GM18870 (cell line): Measurements from ENCODE around the gene CDR2L.
"Not testable (repeated sequence)": the region's sequence is repeated elsewhere in the genome, so short reads cannot be mapped to it uniquely, and the experiment has no call there.

Experiments used
- ATAC-seq: cut with Tn5 transposase; IDR thresholded peaks from one replicate; pipeline ENCODE4 v1.9.1; 2021; ENCODE audit warnings: moderate library complexity; ENCODE audit not compliant: unreplicated experiment

Gene CDR2L

GRCh38 chr17:74979408-74980146 is 7.9 kb upstream of the CDR2L start:
- no peak for ATAC-seq

DNA sequence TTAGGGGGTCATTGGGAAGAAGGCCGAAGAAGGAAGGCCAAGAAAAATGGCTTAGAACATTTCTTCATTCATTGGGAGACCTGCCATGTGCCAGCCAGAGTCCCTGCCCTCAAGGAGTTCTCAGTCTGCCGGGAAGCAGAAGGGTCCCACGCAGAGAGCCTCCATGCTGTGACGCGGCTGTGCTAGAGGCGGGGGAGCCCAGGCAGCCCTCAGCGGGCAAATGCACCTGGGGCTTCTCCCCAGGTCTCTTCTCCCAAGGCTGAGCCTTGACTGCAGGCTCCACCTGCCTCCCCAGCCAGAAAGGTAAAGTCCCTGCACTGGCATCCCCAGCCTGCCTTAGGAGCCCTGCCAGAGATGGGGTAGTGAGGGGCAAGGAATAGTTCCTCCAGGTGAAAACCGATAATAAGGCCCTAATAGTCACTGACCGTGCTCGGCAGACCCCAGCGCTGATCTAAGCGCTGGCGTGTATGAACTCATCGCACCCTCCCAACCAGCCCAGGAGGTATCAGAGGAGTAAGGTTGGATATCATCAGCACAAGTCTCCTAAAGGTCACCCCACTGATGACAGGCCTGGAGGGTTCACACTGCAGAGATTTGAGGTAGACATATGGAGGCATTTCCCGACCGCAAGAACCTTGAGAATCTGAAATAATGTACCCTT is 6.0 kb upstream of the CDR2L start:
- no peak for ATAC-seq

- no peak for ATAC-seq
These were observed 5.3 kb upstream of the CDR2L start for GRCh38 chr17:74981979-74982662.

- ATAC-seq = not testable (repeated sequence)
These were observed 4.6 kb upstream of the CDR2L start for GRCh38 chr17:74982663-74983313.

- ATAC-seq = no peak
These were observed 1.2 kb upstream of the CDR2L start for GRCh38 chr17:74986206-74986576.

DNA sequence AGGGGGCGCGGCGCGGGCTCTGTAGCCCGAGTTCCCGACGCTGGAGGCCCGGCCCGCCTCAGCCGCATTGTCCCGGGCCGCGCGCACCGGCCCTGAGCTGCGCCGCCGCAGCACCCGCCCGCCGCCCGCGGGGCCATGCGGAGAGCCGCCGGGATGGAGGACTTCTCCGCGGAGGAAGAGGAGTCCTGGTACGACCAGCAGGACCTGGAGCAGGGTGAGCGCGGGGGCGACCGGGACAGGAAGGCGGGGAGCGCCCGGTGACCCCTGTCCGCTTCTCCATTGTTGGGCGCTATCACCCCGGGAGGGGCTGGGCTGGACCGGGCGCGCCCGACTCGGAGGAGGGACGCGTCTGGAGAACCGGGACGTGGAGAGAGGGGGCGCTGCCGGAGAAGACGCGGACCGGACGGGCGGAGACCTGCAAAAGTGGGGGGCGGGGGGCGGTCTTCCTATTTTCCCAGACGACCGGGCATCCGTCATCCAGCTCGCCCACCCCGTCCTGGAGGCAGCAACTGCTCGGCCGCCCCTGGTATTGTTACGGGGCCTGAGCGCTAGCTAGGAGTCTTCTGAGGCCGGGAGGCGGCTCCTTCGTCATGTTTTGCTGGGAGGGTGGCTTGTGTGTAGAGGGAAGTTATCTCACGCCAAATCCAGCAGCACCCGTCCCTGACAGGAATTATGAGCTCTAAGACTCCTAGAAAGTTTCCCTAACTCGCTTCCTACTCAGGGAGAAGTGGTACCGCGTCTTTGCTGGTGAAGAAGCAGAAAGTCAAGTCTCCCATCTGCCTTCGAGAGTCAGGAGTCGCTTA is 678 bp downstream of the CDR2L start:
- ATAC-seq = no peak

DNA sequence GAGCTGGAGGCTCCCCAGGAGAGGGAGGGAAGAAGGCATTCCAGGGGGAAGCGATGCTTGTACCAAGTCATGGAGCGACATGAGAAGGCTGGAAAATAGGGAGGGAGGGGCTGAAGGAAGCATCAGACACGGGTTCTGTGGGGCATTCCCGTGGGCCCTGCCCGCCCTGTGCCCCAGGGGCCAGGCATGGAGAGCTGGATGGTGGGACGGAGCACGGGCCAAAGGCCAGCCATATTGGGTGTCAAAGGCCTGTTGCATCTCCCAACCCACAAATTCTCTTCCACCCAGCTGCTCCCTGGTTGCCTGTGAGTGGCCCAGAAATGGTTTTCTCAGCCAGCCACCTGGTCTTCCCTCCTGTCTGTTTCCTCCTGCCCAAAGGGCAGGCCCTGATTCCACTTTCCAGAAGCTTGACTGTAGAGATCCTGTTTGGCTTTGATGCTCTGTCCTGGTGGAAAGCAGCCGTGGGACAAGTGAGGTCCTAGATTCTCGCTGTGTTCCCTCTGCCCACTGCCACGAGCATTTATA is 3.2 kb downstream of the CDR2L start:
- ATAC-seq = no peak

- no peak for ATAC-seq
These were observed 4.8 kb downstream of the CDR2L start for GRCh38 chr17:74992223-74992622.

DNA sequence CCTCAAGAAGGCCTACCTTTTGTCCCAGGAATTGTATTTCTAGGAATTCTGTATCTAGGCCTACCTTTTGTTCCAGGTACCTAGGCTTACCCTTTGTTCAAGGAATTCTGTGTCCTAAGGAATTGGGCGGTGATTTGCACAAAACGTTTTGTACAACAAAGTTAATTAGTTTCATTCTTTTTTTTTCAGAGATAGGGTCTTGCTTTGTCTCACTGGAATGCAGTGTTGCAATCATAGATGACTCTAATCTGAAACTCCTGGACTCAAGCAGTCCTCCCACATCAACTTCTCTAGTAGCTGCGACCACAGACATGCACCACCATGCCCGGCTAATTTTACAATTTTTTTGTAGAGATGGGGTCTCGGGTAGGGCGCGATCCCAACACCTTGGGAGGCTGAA is 7.0 kb downstream of the CDR2L start:
- ATAC-seq = no peak

DNA sequence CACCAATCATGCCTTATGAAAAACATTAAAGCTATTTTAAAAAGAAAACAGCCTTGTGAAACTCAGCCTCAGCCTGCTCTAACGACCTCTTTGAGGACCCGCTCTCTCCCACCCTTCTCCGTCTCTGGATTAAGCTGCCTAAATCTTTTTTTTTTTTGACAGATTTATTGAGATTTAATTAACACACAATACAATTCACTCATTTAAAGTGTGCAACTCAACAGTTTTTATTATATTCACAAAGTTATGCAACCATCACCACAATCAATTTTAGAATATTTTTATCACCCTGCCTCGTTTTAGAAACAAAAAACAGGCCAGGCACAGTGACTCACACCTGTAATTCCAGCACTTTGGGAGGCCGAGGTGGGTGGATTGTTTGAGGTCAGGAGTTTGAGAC is 8.4 kb downstream of the CDR2L start:
- no peak for ATAC-seq

GRCh38 chr17:74998783-74999182 is 11.4 kb downstream of the CDR2L start:
- ATAC-seq = no peak

DNA sequence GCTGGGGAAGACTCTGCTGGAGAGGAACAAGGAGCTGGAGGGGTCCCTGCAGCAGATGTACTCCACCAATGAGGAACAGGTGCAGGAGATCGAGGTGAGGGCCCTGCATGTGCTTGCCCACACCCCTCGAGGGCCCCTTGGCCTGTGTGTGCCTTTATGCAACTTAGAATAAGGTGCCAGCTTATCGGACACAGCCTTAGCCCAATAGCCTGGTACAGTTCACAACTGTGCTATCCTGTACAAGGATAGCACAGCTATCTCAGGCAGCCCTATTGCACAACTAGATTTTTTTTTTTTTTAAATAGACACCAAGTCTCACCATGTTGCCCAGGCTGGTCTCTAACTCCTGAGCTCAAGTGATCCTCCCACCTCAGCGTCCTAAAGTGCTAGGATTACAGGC is 12.1 kb downstream of the CDR2L start:
- no peak for ATAC-seq

DNA sequence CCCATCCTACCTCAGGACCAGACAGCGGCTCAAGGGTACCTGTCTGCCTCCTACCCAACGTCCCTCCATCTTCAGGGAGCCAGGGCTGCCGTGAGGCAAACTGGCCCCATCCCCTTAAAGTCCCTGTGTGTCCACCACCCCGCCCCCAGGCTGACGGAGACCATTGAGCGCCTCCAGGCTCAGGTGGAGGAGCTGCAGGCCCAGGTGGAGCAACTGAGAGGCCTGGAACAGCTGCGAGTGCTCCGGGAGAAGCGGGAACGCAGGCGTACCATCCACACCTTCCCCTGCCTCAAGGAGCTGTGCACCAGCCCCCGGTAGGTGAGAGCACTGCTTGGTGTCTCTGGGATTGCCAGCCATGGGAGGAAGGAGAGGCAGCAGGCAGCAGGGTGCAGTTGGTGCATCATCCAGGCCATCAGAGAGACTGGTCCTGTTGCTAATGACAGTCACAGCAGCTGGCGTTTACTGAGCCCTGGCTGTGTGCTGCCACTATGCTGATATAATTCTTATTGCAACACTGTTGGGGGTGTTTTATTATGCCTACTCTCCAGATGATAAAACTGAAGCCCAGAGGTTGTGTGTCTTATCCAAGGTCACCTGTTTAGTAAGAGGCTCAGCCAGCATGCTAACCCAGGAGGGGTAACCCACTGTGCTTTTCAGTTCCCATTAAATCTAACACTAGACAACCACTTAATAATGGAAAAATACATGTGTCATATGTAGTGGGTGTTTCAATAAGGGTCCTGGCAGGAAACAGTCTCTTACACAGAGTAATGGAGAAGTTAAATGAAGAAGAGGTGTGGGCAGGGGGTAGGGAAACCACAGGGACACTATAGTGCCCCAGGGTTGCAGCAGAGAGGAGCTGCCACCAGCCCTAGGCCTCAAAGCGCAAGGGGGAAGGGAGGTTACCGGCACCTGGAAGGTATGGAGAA is 14.7 kb downstream of the CDR2L start:
- ATAC-seq = no peak

GRCh38 chr17:75003070-75003956 is 15.9 kb downstream of the CDR2L start:
- ATAC-seq = no peak

DNA sequence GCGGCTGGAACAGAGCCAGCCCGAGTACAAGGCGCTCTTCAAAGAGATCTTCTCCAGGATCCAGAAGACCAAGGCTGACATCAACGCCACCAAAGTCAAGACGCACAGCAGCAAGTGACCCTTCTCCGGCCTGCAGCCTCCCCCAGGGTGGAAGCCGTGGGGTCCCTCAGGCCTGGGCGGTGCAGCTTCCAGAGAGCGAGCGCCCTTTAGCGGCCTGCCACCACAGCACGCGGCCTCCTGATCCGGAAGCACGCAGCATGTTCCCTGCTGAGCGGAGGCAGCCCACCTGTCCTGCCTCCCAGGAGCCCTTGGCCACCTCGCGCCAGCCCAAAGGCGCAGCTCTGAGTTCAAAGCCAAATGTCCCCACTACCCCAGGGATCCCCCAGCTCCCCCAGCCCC is 16.5 kb downstream of the CDR2L start:
- ATAC-seq = no peak

DNA sequence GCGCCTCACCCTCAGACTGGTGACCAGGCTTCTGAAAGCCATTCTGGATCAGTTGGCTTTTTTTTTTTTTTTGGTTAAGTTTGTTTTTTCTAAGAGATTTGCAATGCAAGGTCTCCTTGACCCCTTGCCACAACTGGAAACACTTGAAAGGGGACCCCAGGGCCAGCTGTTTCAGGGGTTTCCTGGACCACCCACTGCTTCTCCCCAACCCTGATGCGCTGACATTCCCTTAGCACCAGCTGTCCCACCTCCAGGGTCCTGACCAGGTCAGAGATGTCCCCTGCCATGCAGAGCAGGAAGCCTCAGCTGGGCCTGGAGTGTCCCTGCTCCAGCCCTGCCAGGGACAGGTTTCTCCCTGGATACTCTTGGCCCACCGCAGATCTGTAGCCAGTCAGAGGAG is 16.9 kb downstream of the CDR2L start:
- no peak for ATAC-seq

DNA sequence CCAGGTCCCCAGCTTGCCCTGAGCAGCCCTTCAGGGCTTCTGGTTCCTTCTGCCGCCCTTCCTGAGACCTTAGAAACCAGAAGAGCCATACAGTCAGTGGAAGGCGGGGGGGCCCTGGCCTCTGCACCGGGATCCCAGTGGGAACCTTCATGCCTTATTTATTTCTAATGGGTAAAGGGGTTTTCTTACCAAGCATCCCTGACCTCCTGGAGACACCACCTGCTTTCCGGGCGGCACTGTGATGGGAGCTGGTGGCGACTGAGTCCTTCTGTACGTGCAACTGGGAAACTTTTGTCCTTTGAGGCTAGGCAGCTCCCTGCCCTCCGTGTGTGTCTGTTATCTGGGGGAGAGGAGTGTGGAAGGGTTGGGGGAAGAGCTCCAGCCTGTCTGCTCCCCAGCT is 17.9 kb downstream of the CDR2L start:
- ATAC-seq = no peak

DNA sequence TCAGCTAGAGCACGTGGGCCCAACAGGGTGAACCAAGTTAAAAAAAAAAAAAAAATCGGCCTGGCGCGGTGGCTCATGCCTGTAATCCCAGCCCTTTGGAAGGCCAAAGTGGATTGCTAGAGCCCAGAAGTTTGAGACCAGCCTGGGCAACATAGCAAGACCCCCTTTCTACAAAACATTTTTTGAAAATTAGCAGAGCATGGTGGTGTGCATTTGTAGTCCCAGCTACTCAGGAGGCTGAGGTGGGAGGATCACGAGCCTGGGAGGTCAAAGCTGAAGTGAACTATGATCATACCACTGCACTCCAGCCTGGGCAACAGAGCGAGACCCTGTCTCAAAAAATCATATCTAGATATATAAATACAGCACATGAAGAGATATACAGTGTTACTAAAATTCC is 18.7 kb downstream of the CDR2L start:
- ATAC-seq = not testable (repeated sequence)

GRCh38 chr17:75006653-75007052 is 19.2 kb downstream of the CDR2L start:
- ATAC-seq = no peak
